ENCODE measurements around the gene ENTPD7. TPM values are rescaled to one million over a fixed set of nuclear protein-coding genes. Genes with fewer than 3 reads are reported as not detected.
A peak's percentile ranks its signal among the peaks of the same experiment; 100 is the strongest.

The ENTPD7 gene
- total RNA-seq, 2 donors from 2014 or later = 20.2 to 21.5 TPM

- DNase-seq = no peak
- intact Hi-C loops (cut with DNase I, micrococcal nuclease) = no loop called here
- no peak for ATAC-seq
Observed at GRCh38 chr10:99676426-99676825, 17.1 kb downstream of the ENTPD7 start.

GRCh38 chr10:99676895-99677294, 17.6 kb downstream of the ENTPD7 start:
- intact Hi-C loops (cut with DNase I, micrococcal nuclease) = no loop called here
- ATAC-seq = no peak

GRCh38 chr10:99678921-99679320, 19.6 kb downstream of the ENTPD7 start:
- intact Hi-C loops (cut with DNase I, micrococcal nuclease) = no loop called here
- ATAC-seq = no peak
- DNase-seq = no peak

More at GRCh38 chr10:99676895-99677294, 17.6 kb downstream of the ENTPD7 start:
- DNase-seq = no peak

- intact Hi-C loops (cut with DNase I, micrococcal nuclease) = no loop called here
- no peak for ATAC-seq
- no peak for DNase-seq
Observed at GRCh38 chr10:99681553-99681952, 22.2 kb downstream of the ENTPD7 start.

- DNase-seq (no peak), ATAC-seq (peak; percentile 73)
- intact Hi-C loops (cut with DNase I, micrococcal nuclease) = no loop called here
Observed at GRCh38 chr10:99682032-99682431, 22.7 kb downstream of the ENTPD7 start.

DNA sequence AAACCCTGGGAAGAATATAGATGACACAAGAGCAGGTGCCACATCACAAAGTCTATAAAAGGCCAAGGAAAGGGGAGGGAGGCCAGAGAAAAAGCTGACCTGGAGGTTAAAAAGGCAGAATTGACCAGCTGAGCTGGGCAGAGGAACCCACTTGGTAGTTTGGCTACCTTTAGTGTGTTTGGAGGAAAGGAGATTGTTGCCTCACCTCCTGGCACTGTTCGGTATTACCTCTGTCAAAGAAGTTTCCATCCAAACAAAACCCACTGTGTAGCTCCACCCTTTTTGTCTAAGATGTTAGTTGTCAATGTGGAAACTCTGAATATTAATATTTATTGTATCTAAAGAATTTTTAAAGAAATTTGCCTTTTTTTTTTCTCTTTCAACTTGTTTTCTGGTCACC, 23.4 kb downstream of the ENTPD7 start:
- DNase-seq (no peak), ATAC-seq (peak; percentile 58)
- intact Hi-C loops (cut with DNase I, micrococcal nuclease) = no loop called here

GRCh38 chr10:99685597-99685967, 26.3 kb downstream of the ENTPD7 start:
- intact Hi-C loops (cut with DNase I, micrococcal nuclease) = no loop called here
- peak; percentile 81 for ATAC-seq
- no peak for DNase-seq

- intact Hi-C loops (cut with DNase I, micrococcal nuclease) = no loop called here
- ATAC-seq (no peak), DNase-seq (no peak)
Observed at GRCh38 chr10:99689461-99689860, 30.2 kb downstream of the ENTPD7 start.

- ATAC-seq (no peak), DNase-seq (no peak)
- intact Hi-C loops (cut with DNase I, micrococcal nuclease) = no loop called here
Observed at GRCh38 chr10:99693933-99694583, 34.7 kb downstream of the ENTPD7 start.

DNA sequence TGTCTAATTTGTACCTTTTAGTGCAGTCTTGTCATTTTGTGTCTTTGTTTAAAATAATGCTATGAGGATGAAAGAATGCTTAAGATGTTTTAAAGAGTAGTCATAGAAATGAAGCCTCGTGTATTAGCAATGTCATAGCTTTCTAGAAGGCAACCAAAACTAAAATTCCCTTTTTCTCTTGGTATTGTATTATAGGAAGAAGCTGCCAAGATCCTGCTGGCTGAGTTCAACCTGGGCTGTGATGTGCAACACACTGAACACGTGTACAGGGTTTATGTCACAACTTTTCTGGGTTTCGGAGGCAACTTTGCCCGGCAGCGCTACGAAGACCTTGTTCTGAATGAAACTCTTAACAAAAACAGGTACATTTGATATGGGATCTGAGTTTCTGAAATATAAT, 36.5 kb downstream of the ENTPD7 start:
- no peak for ATAC-seq
- intact Hi-C loops (cut with DNase I, micrococcal nuclease) = no loop called here
- no peak for DNase-seq

GRCh38 chr10:99698504-99699080, 39.3 kb downstream of the ENTPD7 start:
- ATAC-seq (no peak), DNase-seq (no peak)
- intact Hi-C loops (cut with DNase I, micrococcal nuclease) = no loop called here

DNA sequence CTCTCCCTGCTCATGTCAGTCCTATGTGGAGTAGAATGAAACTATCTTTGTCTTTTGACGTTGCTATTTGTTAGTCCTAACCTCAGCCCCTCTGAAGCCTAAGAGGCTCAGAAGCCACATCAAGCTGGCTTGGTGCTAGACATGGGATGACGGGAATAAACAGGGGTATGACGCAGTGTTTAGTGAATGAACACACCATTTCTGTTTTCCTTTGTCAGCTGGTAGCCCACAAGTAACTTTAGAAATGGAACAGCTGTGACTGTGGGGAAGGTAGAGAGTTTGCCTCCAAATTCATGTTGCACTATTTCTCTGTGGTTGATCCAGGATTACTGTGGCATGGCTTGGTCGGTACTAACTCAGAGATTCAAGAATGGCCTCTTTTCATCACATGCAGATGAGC, 41.3 kb downstream of the ENTPD7 start:
- DNase-seq = no peak
- no peak for ATAC-seq
- intact Hi-C loops (cut with DNase I, micrococcal nuclease) = loop anchor here in 1 of 2 donors (10.0 kb wide), 1 partner anchor 76 kb away; the partner anchor contains the start of gene SLC25A28

DNA sequence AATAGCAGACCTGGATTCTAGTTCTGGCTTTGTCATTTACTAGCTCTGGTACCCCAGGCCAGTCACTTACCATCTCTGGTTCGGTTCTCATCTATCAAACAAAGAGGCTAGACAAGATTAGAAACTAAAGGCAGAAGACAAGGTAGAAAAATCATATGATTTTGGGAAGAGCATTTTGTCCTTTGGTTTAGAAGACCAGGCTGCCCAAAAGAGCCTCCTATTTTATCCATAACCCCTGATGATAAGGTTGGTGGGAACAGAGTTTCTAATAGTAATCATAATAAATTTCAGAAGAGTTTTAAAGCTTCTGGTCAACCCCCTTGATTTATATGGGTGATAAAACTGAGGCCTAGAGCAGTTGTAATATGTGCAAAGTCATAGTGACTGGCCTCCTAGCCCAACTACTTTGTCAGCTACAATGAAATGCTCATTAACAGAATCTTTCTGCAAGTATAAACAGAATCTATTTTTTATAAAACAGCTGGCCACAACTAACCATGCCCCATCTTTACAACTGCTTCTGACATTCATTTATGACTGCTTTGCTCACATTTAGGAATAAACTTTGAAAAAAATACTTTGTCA, 49.2 kb downstream of the ENTPD7 start:
- ATAC-seq (no peak), DNase-seq (no peak)
- intact Hi-C loops (cut with DNase I, micrococcal nuclease) = loop anchor here in 1 of 2 donors (10.0 kb wide), 1 partner anchor 84 kb away; the partner anchor contains the start of gene SLC25A28

DNA sequence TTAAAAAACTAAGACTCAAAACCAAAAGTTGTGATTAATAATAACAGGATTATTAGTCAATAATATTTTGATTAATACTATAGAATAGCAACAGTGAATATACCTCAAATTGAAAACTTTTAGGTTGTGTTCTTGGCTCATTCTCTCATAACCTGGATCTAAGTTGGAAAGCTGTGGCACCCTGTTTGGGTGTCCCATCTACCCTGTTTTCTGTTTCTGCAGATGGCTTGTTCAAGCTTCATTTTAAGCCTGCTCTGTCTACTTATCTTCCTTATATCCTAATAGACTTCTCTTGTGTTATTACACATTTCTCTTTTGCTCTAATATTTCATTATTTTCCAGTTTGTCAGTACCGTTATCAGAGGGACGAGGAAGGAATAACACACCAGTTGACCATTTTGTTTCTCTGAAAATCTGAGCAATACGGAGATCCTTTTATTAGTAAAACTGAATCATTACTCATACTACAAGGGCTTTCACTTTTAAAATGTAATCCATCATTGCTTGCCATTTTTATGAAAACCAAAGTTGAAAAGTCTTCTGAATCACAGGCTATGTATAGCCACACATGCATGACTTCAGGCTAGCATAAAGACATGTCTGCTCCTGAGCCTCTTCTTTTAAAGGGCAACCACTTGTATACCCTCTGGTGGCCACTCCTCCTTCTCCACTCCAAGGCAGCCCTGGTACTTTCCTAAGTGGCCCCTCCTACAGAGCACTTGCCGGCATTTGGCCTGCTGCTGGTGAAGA, 50.3 kb downstream of the ENTPD7 start:
- ATAC-seq = peak; percentile 24
- DNase-seq = no peak
- intact Hi-C loops (cut with DNase I, micrococcal nuclease) = loop anchor here in 1 of 2 donors (10.0 kb wide), 1 partner anchor 85 kb away; the partner anchor contains the start of gene SLC25A28

GRCh38 chr10:99711129-99711719, 51.9 kb downstream of the ENTPD7 start:
- ATAC-seq (peak; percentile 91), DNase-seq (peak in 1 of 2 donors; percentile 38)
- intact Hi-C loops (cut with DNase I, micrococcal nuclease) = no loop called here

DNA sequence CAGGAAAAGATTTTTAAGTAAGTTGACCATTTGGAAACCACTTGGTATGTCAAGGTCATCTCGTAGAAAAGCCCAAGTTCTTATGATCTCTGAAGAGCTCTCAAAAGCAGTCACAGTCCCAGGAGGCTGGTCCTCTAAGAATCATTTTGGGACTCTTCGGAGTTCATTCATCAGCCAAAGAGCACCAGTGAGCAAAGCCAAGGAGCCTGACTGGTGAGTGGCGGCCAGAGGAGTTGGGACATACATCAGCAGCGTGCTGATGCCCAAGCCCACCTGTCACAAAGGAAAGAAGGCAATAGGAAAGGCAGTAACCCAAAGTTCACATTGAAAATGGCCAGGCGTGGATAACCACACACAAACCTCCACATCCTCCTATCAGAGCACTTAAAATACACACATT, 55.1 kb downstream of the ENTPD7 start:
- ATAC-seq (no peak), DNase-seq (no peak)
- intact Hi-C loops (cut with DNase I, micrococcal nuclease) = no loop called here

DNA sequence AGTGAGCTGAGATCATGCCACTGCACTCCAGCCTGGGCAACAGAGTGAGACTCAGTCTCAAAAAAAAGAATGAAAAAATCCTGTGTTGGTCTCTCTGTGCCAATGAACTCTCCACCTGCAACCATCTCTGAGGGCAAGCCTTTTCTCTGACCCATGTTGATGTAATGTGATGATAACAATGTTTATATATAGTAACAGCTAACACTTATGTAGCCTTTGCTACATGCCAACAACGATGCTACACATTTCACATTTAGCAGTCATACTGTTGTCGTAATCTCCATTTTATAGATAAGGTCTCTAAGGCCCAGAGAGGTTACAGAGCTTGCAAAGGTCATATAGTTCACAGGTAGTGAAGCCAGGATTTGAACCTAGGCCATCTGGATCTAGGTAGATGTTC, 61.1 kb downstream of the ENTPD7 start:
- ATAC-seq = no peak
- intact Hi-C loops (cut with DNase I, micrococcal nuclease) = no loop called here
- DNase-seq = no peak

GRCh38 chr10:99730026-99730425, 70.7 kb downstream of the ENTPD7 start:
- no peak for ATAC-seq
- intact Hi-C loops (cut with DNase I, micrococcal nuclease) = no loop called here
- no peak for DNase-seq

- intact Hi-C loops (cut with DNase I, micrococcal nuclease) = no loop called here
- peak; percentile 30 for ATAC-seq
- no peak for DNase-seq
Observed at GRCh38 chr10:99731306-99732032, 72.2 kb downstream of the ENTPD7 start.
